ENCODE data around the gene KRT79.

Gene KRT79

DNA sequence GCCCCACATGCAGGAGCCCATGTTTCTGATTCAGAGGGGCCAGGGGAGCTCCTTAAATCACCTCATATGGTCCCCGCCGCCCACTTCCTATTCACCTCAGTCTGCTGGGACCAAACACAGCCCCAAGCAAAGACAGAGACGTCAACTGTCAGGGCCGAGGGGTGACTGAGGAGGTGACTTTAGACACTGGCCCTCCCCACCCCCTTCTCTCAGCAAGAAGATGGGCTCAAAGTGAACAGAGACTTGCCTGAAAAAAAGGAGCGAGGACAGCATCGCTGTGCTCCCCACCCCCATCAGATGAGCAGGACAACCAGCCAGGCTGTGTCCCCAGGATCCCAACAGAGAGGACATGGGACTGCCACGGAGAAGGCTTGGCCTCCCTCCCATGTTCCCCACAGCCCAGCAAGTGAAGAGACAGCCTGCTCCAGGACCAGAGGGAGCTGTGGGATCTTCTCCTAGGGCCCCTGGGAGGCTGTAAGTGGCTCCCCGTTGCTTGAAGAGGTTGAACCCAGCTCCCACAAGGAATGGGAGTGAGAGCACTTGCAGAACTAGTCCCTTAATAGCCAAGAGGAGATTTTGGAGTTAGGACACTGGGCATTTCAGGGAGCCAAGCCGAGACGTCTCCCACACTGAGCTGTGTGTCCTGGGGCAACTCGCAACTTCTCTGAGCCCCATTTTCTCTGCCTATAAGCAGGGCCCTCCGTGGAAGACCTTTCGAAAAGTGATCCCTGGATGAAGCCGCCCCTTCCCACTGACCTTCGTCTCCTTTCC, 1.3 kb upstream of the KRT79 start:
- no peak for DNase-seq (ENCODE audit: low read depth in 2 of 2)

DNA sequence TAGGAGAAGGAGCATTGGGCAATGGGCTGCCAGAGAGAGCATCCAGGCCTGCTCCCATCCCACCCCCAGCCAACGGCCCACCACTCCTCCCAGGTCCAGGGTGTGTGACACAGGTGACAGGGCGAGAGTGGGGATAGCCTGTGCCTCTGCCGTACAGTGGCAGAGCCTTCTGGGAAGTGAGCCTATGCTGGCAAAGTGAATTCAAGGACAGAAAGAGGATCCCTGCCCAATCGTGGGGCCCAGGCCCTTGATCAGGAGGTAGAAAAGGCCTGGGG, 553 bp upstream of the KRT79 start:
- no peak for DNase-seq (ENCODE audit: low read depth in 2 of 2)

DNA sequence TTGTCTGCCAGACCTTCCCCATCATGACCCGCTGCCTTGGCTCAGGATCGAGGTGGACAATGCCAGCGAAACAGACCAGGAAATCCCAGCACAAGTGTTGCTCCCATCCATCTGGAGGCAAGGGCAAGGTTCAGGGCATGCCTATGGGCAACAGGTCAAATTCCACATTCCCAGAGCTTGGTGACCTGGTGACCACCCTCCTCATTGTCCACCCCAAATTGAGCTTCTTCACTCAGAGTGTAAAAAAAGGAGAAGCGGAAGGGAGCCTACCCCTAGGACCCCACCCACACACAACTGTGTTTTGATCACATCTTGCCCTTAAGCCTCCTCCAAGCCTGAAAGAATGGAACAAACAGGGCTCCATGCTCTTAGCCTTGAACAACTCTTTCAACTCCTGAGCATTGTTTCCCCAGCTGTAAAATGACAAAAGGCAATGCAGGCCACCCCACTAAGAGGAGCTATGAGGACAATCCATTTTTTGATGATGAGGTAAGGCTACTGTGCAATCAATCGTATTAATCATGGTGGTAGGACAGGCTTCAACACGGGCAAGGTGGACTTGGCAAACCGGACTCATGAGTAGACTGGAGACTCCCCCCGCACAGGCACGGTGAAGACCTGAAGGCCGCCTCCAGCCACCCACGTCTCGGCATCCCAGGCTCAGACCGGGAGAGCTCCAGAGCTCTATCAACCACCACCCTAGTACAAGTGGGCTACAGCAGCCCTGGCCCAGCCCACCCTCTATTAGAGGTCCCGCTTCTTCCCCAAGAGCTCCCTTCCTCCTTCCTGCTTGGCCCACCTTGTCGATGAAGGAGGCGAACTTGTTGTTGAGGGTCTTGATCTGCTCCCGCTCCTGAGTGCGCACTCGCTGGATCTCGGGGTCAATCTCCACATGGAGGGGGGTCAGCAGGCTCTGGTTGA, 866 bp downstream of the KRT79 start:
- DNase-seq (ENCODE audit: low read depth in 2 of 2): no peak

DNA sequence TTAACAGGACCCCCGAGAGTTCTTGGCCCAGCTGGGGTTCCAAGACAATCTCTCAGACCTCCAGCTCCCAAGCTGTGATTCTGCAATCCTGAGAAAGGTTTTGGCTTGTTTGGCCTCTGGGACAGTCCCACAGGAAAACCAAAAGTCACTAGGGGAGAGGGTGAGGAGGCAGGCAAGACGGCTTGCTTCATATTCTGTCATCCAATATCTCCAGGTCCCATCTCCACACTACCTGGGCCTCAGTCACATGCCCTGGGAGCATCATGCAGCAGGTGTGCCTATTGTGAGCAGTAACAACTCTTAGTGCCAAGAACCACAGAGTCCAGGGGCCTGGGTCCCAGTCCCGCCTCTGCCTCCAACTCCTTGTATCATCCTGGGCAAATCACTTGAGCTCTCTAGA, 1.7 kb downstream of the KRT79 start:
- DNase-seq (ENCODE audit: low read depth in 2 of 2): no peak

DNA sequence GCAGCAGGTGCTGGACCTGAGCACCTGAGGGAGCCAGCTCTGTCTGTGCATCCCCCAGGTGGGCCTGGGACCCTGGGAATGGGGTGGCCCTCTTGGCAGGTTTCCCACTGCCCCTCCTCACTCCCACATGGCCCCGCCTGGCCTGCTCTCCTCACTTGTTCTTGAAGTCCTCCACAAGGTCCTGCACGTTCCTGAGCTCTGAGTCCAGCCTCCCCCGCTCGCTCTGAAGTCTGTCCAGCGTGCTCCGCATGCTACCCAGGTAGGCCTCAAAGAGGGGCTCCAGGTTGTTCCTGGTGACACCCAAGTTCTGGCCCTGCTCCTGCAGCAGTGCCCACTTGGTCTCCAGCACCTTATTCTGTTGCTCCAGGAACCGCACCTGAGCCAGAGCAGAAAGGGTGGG, 2.9 kb downstream of the KRT79 start:
- DNase-seq (ENCODE audit: low read depth in 2 of 2): no peak

DNA sequence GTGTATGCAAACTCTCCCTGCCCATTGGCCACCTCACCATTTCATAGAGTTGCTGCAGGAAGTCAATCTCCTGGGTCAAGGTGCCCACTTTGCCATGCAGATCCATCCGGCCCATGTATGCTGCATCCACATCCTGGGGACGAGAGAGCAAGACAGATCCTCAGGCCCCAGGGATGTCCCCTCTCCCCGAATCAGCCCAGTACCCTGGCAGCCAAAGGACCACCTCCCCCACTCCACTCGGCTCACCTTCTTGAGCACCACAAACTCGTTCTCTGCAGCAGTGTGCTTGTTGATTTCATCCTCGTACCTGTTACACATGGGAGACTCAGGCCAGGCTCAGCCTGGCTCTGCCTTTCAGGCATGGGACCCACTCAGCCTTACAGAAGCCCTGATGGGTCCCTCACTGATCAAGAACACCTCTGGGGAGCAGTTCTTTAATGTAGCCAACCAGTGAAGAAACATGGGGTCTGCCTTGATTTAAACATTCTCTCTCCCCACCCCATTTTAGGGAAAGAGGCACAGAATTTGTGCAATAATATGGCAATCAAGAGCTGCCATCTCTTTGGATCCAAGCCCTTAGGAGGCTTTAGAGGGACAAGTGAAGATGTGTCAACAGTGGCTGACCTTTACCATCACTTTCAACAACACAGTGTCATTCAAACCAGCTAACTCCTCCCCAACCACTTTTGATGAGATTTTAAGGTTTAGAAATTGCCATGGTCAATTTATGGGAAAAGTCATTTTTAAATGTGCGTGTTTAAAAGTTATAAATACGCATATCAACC, 3.9 kb downstream of the KRT79 start:
- DNase-seq (ENCODE audit: low read depth in 2 of 2): no peak

DNA sequence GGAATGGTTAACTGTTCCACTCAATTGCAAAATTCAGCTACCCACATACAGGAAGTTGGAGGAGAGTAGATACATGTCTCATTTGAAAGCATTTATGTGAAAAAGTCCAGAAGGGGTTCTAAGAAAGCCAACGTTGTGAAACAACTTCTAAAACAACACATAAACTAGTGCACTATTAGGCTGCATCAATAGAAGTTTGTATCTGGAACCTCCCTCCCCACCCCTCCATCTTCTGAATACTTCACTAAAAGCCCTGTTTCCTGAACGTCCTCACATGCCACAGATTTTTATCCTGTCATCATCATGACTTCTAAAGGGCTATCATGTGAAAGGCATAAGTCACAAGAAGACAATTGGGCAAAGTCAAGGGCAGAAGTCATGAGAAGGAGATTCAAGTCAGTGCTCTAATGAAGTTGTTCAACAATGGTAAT, 5.5 kb downstream of the KRT79 start:
- no peak for DNase-seq (ENCODE audit: low read depth in 2 of 2)

DNA sequence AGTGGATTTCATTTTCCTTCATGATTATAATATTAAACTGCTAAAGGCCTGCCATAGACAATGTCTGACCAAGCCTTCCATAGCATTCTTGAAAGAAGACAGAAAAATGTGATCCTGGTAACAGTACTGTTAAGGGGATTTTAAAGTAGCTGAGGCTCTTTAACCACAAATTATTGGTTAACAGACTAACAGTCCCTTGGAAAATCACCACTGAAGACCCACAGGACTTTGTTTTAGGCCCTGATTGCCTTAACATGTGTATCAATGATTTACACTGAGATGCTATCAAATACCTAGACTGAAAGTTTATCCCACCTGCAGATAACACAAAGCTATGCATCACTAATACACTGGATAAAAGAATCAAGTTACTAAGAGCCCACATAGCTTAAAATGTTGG, 6.0 kb downstream of the KRT79 start:
- DNase-seq (ENCODE audit: low read depth in 2 of 2): no peak

DNA sequence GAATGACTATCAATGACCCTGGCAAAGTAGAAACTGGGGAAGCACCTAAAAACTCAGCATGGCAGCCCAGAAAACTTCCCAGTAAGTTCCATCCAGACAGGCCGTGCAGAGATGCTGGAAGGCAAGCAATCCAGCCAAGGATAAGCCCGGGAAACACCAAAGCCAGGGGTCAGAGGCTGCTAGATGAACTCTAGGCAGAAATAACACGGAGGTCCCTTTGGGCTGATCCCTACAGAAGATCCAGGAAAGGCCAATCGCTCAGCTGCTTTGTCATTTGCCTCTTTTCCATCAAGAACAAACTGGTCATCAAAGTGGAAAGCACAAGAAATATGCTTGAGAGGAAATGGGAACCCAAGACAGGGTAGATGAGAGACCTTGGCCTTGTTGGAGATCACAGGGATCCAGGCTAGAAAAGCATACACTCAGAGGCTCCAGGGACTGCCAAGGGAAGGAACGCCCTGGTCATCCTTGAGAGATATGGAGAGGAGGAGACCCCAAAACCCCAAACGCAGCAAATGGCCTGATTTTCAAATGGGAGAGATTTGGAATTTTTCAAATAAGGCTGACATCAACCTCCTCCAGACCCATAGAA, 6.5 kb downstream of the KRT79 start:
- no peak for DNase-seq (ENCODE audit: low read depth in 2 of 2)

DNA sequence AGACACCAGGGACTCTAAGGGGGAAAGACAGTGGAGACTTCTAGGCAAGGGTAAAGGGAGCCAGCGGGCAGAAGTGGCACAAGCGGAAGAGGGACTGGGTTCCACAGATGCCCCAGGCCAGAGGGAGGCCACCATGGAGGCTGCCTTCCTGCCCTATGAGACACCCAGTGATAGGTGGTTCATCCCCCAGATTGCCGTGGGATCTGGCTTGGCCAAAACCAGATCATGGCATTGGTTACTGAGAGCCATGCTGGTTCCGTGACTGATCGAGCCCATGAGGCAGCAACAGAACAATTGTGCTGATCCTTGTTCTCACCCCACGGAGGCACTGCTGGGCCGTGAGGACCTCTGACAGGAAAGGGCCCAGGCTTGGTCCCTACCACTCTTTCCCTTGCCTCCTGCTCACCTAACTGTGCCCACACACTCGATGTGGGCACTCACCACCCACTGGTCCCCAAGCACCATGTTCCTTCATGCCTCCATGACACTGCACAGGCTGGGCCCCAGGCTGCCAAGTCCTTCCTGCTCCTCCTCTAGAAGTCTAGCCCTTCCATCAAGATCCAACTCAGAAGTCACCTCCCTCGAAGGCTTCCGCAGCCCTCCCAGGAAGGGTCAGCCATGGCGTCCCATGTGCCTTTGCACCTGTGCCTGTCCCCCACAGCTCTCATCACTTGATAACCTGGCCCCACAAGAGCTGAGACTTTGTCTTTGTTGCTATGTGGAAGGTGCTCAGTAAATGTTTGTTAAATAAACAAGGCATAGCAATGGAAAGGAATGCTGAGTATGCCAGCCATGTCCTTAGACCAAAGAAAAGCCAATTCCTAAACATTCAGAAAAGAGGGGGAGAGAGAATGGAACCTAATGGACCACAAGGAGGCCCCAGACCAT, 7.3 kb downstream of the KRT79 start:
- DNase-seq (ENCODE audit: low read depth in 2 of 2): no peak

DNA sequence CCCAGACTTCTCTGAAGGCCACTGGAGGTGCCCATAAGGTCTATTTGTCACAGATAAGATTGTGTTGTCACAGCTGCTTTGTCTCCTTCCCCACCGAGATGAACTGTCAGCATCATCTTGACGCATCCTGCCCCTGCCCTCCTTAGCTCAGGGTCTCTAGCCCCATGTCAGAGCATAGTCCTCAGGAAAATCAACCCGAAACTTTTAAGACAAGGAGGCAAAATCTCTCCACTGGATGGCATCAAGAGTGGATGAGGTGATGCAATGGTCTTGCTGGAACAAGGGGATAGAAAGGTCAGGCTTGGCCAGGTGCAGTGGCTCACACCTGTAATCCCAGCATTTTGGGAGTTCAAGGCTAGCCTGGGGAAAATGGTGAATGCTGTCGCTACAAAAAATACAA, 8.2 kb downstream of the KRT79 start:
- DNase-seq (ENCODE audit: low read depth in 2 of 2): no peak

DNA sequence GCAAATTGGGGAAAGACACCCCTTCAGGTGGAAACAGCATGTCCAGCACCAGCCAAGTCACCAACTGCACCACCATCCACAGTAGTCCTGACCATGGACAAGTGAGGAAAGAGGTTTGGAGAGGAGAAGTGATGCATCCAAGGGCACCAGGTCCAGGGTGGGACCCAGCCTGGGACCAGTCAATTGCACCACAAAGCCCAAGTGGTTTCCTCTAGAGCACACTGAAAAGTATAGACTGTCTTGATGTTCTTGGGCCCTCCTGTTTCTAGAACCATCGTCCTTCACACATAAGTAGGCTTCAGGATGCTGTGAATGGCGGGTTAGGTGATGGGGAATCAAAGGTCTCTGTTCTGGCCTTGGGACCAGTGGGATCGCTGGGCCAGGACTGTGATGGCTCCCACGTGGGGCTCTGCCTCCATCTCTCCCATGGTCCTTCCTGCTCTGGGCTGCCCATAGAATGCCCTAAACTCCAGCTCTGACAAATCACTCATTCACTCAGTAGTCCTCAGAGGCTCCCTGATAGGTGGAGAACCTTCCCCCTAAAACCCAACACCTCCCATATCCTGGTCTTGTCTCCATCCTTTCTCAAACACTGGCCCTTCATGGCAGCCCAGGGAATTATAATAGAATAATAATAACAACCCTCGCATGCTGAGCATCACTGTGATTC, 9.2 kb downstream of the KRT79 start:
- no peak for DNase-seq (ENCODE audit: low read depth in 2 of 2)

DNA sequence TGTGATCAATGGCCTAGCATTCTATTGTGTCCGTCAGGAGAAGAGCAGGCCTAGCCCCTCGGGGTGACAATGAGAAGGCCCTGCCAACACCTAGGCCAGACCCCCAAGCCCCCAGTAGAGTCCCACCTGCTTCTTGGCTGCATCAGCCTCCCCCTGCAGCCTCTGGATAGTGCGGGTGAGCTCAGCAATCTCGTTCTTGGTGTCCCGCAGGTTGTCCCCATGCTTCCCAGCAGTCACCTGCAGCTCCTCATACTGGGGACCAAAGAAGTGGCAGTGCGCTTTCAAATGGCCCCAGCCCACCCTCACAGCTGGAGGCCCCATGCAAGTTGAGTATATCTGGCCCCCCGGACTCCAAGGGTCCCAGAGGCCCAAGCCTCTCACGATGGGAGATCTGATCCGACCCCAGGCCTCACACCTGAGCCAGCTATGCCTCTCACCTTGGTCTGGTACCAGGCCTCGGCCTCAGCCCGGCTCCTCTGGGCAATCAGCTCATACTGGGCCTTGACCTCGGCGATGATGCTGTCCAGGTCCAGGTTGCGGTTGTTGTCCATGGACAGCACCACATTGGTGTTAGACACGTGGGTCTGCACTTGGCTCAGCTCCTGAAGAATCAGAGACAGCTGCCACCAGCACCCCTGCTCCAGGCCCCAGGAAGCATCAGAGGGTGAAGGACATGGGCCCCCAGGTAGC, 10.2 kb downstream of the KRT79 start:
- no peak for DNase-seq (ENCODE audit: low read depth in 2 of 2)

DNA sequence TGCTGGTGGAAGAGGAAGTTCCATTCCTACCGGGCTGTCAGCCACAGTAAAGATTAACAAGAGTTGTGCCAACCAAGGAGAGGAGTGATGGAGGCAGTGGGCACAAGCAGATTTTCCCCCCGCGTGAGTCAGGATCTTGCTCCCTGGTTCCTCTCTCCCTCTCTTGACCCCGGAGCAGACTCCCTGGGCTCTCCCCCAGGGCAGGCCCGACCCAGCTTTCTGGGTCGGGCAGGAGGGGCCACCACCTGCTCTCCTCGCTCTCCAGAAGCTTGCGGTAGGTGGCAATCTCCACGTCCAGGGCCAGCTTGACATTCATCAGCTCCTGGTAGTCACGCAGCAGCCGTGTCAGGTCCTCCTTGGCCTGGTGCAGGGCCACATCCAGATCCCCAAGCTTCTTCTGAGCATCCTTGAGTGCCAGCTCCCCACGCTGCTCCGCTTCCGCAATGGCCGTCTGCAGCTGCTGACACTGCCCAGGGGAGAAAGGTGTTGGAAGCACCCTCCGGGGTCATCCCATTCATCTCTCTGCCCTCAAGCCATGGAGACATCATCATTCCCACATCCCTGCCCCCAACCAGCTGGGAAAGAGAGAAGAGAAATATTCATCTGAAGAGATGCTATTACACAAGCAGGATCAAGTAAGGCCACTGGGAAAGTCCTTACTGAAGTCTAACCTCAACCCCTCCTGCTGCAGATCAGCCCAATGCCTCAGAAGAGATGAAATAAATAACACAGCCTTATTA, 11.2 kb downstream of the KRT79 start:
- DNase-seq (ENCODE audit: low read depth in 2 of 2): no peak

DNA sequence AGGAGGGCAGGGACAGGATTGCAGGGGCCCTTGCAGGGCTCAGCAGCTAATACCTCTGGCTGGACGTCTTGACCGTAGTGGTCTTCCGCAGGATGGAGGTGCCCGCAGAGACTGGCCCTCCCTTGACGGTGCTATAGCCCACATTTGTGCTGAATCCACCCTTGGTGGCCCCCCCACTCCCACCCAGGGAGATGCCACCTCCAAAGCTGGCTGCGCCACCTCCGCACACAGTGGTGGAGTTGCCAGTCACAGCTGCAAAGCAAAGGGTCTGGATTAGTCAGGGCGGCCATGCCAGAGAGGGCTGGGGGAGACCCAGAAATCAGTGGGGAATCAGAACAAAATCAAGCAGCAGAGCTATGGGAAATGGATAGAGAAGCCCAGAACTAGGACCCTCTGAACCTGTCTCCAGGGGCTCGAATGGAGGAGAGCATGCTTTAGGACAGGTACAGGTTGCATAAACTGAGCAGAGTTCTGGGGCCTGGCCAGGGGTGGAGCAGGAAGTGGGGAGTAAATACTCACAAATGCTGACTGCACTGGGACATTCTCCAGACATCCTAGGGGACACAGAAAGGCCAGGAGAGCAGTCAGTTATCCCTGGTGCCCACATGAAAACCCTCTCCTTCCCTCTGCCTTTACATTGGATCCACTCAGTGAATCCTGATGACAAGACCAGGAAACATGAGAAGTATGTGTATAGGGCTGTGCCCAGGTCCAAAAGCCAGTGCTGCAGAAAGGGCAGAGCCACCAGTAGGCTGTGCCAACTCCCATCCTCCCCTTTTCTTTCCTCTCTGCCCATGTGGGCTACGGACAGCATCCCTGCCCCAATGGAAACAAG, 12.1 kb downstream of the KRT79 start:
- DNase-seq (ENCODE audit: low read depth in 2 of 2): no peak

DNA sequence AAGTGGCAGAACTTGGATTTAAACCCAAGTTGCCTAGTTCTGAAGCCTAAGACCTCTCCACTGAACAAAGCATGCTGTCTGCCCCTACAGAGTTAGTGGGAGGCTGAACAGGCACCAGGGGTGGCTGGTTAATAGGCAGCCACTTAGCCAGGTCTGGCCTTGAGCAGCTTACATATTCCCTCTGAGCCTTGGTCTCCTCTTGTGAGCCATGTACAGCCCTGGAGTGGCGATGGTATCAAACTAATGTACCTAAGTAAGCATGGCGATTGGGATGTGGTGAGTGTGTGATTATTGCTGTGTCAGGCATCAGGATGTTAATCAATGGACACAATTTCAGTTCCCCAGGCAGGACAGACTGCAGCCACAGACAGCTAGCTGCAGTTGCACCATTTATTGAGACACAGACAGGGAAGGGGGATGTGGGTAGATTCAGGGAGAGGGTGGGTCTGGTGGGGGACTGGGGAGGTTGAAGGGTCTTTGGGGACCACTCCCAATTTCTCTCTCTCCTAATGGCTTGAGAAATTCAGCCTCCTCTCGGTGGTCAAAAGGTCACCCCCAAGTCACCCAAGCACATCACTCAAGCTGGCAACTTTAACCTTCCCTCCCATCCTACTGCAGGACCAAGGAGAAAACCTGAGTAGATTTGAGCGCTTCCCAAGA, 12.9 kb downstream of the KRT79 start:
- DNase-seq (ENCODE audit: low read depth in 2 of 2): no peak

DNA sequence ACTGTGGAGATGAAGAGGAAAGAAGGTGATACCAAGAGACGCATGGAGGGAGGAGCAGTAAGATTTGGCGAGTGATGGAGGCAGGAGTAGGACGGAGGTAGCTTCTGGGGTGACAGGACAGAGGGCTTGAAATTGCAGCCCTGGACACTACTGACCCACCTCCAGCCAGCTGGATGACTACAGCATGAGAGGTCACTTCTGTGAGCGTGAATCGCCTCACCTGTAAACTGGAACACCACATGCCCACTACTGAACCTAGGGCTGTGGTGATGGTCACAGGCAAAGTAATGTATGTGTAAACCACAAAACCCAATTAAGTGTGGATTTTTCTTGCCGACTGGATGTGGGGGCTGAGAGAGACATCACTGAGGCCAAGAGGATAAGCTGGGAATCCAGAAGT, 13.6 kb downstream of the KRT79 start:
- DNase-seq (ENCODE audit: low read depth in 2 of 2): no peak
